ENCODE results near the gene GRM8.
A peak's percentile ranks its signal among the peaks of the same experiment; 100 is the strongest.

Gene GRM8

GRCh38 chr7:127146746-127147536 lies 105.8 kb downstream of the GRM8 start:
- no peak for DNase-seq

- DNase-seq = no peak
Measured at GRCh38 chr7:127137146-127137545, 115.6 kb downstream of the GRM8 start.

GRCh38 chr7:127135871-127136485 lies 116.8 kb downstream of the GRM8 start:
- no peak for DNase-seq

GRCh38 chr7:127123220-127123619 lies 129.5 kb downstream of the GRM8 start:
- no peak for DNase-seq

- DNase-seq = no peak
Measured at GRCh38 chr7:127119517-127119916, 133.2 kb downstream of the GRM8 start.

- no peak for DNase-seq
Measured at GRCh38 chr7:127114742-127115265, 137.9 kb downstream of the GRM8 start.

- DNase-seq = peak in 1 of 2 experiments; percentile 2
Measured at GRCh38 chr7:127107601-127108007, 145.1 kb downstream of the GRM8 start.

- DNase-seq = no peak
Measured at GRCh38 chr7:127093340-127093739, 159.4 kb downstream of the GRM8 start.

GRCh38 chr7:127091620-127092019 lies 161.1 kb downstream of the GRM8 start:
- no peak for DNase-seq

- no peak for DNase-seq
Measured at GRCh38 chr7:127089146-127089545, 163.6 kb downstream of the GRM8 start.

- DNase-seq = no peak
Measured at GRCh38 chr7:127081539-127081938, 171.2 kb downstream of the GRM8 start.

- no peak for DNase-seq
Measured at GRCh38 chr7:127080576-127080975, 172.2 kb downstream of the GRM8 start.

GRCh38 chr7:127066974-127067373 lies 185.8 kb downstream of the GRM8 start:
- DNase-seq = no peak

GRCh38 chr7:127059475-127059874 lies 193.3 kb downstream of the GRM8 start:
- no peak for DNase-seq

GRCh38 chr7:127057918-127058317 lies 194.8 kb downstream of the GRM8 start:
- no peak for DNase-seq

GRCh38 chr7:127056202-127056601 lies 196.5 kb downstream of the GRM8 start:
- DNase-seq = no peak

- no peak for DNase-seq
Measured at GRCh38 chr7:127047521-127047920, 205.2 kb downstream of the GRM8 start.

GRCh38 chr7:127041689-127042452 lies 210.9 kb downstream of the GRM8 start:
- DNase-seq = no peak

- no peak for DNase-seq
Measured at GRCh38 chr7:127040042-127040441, 212.7 kb downstream of the GRM8 start.

- DNase-seq = no peak
Measured at GRCh38 chr7:127039541-127039940, 213.2 kb downstream of the GRM8 start.

- DNase-seq = no peak
Measured at GRCh38 chr7:127035203-127035849, 217.4 kb downstream of the GRM8 start.

- DNase-seq = no peak
Measured at GRCh38 chr7:127034186-127034806, 218.4 kb downstream of the GRM8 start.

GRCh38 chr7:127029823-127030222 lies 222.9 kb downstream of the GRM8 start:
- no peak for DNase-seq

All from stimulated activated CD4-positive, alpha-beta T cell treated with anti-CD3 and anti-CD28 coated beads, Interleukin-4, amount 100 ng/mL, for 4 hours (primary cell).